ENCODE data around the gene PPP1CC.
A peak's percentile ranks its signal among the peaks of the same experiment; 100 is the strongest.
"Not testable (repeated sequence)": the region's sequence is repeated elsewhere in the genome, so short reads cannot be mapped to it uniquely, and the experiment has no call there.

The PPP1CC gene

GRCh38 chr12:110754101-110754793 lies 11.6 kb upstream of the PPP1CC start:
- no peak for DNase-seq (ENCODE audit: low read depth)

- no peak for DNase-seq (ENCODE audit: low read depth)
Measured at GRCh38 chr12:110750784-110751461, 8.2 kb upstream of the PPP1CC start.

- DNase-seq (ENCODE audit: low read depth) = no peak
Measured at GRCh38 chr12:110746550-110746949, 3.9 kb upstream of the PPP1CC start.

GRCh38 chr12:110745542-110746284 lies 3.0 kb upstream of the PPP1CC start:
- DNase-seq (ENCODE audit: low read depth) = no peak

GRCh38 chr12:110744601-110745264 lies 2.0 kb upstream of the PPP1CC start:
- DNase-seq (ENCODE audit: low read depth) = no peak

- DNase-seq (ENCODE audit: low read depth) = no peak
Measured at GRCh38 chr12:110744151-110744571, 1.5 kb upstream of the PPP1CC start.

- no peak for DNase-seq (ENCODE audit: low read depth)
Measured at GRCh38 chr12:110743571-110744093, 941 bp upstream of the PPP1CC start.

GRCh38 chr12:110742096-110742717 lies 484 bp downstream of the PPP1CC start:
- DNase-seq (ENCODE audit: low read depth) = no peak

- no peak for DNase-seq (ENCODE audit: low read depth)
Measured at GRCh38 chr12:110741341-110742095, 1.2 kb downstream of the PPP1CC start.

- no peak for DNase-seq (ENCODE audit: low read depth)
Measured at GRCh38 chr12:110739894-110740293, 2.8 kb downstream of the PPP1CC start.

- DNase-seq (ENCODE audit: low read depth) = no peak
Measured at GRCh38 chr12:110739488-110739887, 3.2 kb downstream of the PPP1CC start.

- no peak for DNase-seq (ENCODE audit: low read depth)
Measured at GRCh38 chr12:110737532-110737931, 5.2 kb downstream of the PPP1CC start.

- not testable (repeated sequence) for DNase-seq (ENCODE audit: low read depth)
Measured at GRCh38 chr12:110737016-110737415, 5.7 kb downstream of the PPP1CC start.

GRCh38 chr12:110733900-110734299 lies 8.8 kb downstream of the PPP1CC start:
- no peak for DNase-seq (ENCODE audit: low read depth)

GRCh38 chr12:110733089-110733715 lies 9.5 kb downstream of the PPP1CC start:
- DNase-seq (ENCODE audit: low read depth) = peak; percentile 64

- no peak for DNase-seq (ENCODE audit: low read depth)
Measured at GRCh38 chr12:110732572-110732971, 10.1 kb downstream of the PPP1CC start.

GRCh38 chr12:110731479-110731878 lies 11.2 kb downstream of the PPP1CC start:
- DNase-seq (ENCODE audit: low read depth) = no peak

GRCh38 chr12:110728628-110729027 lies 14.1 kb downstream of the PPP1CC start:
- DNase-seq (ENCODE audit: low read depth) = no peak

GRCh38 chr12:110726708-110727369 lies 15.9 kb downstream of the PPP1CC start:
- DNase-seq (ENCODE audit: low read depth) = no peak

- no peak for DNase-seq (ENCODE audit: low read depth)
Measured at GRCh38 chr12:110726028-110726427, 16.7 kb downstream of the PPP1CC start.

Data from stromal cell of bone marrow (primary cell).